GM19452 (cell line): ENCODE measurements around the gene ZDHHC23.

Source experiments
- ATAC-seq: cut with Tn5 transposase; IDR thresholded peaks from one replicate; pipeline ENCODE4 v1.9.1; 2021; ENCODE audit not compliant: unreplicated experiment

ZDHHC23 gene, protein sequence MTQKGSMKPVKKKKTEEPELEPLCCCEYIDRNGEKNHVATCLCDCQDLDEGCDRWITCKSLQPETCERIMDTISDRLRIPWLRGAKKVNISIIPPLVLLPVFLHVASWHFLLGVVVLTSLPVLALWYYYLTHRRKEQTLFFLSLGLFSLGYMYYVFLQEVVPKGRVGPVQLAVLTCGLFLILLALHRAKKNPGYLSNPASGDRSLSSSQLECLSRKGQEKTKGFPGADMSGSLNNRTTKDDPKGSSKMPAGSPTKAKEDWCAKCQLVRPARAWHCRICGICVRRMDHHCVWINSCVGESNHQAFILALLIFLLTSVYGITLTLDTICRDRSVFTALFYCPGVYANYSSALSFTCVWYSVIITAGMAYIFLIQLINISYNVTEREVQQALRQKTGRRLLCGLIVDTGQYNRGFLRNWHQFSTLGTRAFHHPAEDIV

GRCh38 chr3:113947372-113948014, at the start of gene ZDHHC23:
Gene ZDHHC23 (plus strand): TSS chr3:113948013. CDS start chr3:113948803, 790 bp downstream.
- peak; percentile 81 for ATAC-seq

DNA sequence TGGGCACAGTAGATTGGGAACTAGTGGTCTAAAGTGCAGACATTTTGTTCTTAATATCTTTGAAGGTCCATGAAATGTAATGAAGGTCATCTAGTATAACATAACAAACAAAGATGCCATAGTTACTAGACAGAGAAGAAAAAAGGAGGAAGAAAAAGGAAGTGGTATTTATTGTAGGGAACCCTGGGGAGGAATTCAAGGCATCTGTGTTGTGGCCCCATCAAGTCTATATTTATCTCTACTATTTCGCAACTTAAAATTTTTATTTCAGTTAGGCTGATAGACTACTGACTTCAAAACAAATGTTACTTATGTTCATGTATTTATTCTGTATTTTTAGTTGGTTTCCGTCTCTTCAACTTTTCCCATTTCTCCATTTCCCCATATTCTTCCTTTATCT, 48.9 kb upstream of the ZDHHC23 start:
- no peak for ATAC-seq

- ATAC-seq = no peak
These were observed 41.2 kb upstream of the ZDHHC23 start for GRCh38 chr3:113906568-113907140.

DNA sequence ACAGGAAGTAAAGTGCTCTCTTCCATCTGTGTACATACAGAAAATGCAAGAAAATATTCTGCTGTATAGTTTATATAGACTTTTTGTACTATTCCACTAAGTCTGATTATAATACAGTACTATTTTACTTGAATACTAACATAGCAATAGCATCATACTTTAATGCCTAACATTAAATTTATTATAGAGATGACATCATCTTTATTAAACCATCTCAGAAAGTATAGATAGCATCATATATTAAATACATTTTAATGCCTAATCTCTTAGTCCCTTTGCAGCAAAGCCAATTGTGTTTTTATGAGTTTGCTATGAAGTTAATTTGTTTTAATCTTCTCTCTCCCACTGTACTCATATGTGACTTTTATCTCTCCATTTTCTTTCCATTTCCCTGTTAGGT, 39.7 kb upstream of the ZDHHC23 start:
- ATAC-seq = no peak

- ATAC-seq = no peak
These were observed 36.8 kb upstream of the ZDHHC23 start for GRCh38 chr3:113910966-113911365.

- ATAC-seq = peak; percentile 93
These were observed 35.1 kb upstream of the ZDHHC23 start for GRCh38 chr3:113912552-113913236.

GRCh38 chr3:113914646-113915045, 33.2 kb upstream of the ZDHHC23 start:
- no peak for ATAC-seq

GRCh38 chr3:113927556-113927955, 20.3 kb upstream of the ZDHHC23 start:
- no peak for ATAC-seq

- no peak for ATAC-seq
These were observed 982 bp upstream of the ZDHHC23 start for GRCh38 chr3:113946831-113947230.

DNA sequence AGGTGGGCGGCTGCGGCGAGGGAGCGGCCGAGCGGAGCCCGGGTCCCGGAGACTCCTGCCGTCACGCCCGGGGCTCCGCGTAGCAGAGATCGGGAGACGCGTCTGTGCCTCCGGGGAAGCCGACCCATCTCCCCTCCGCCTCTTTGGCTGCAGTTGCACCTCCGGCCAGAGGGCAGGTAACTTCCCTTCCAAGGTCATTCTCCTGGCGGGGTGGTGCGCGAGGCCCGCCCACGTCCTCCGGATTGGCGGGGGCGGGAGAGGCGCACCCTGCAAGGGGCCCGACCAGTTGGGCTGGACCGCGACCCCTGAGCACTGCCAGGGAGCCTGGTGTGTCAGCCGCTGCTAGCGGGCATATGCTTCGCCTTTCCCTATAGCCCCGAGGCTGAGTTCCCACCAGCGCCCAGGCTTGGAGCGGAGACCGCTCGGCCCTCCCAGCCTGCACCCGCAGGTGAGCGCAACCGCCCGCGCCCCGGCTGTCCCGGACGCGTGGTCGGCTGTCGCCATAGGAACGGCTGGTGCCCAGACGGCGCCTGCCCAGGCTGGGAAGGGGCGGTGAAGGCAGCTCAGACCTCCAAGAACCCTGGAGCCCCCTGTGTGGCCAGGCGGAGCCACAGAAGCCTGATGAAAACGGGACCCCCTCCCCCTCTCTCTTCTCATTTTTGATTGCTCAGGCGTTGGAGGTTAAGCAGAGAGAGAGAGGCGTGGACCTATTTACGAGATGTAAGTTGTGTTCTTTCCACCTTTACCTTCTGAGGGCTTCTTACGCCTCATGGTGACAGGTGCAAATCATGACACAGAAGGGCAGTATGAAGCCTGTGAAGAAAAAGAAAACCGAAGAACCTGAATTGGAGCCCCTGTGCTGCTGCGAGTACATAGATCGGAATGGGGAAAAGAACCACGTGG, 453 bp downstream of the ZDHHC23 start:
- peak; percentile 50 for ATAC-seq

- ATAC-seq = no peak
These were observed 5.1 kb downstream of the ZDHHC23 start for GRCh38 chr3:113952921-113953320.

DNA sequence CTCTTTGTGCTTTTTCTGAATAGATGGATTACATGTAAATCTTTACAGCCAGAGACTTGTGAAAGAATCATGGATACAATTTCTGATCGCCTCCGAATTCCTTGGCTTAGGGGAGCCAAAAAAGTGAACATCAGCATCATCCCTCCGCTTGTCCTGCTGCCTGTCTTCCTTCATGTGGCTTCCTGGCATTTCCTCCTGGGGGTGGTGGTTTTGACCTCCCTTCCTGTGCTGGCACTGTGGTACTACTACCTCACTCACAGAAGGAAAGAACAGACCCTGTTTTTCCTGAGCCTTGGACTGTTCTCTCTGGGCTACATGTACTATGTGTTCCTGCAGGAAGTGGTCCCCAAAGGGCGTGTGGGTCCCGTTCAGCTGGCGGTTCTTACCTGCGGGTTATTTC, 5.9 kb downstream of the ZDHHC23 start:
- no peak for ATAC-seq

GRCh38 chr3:113954091-113954685, 6.4 kb downstream of the ZDHHC23 start:
- ATAC-seq = no peak

DNA sequence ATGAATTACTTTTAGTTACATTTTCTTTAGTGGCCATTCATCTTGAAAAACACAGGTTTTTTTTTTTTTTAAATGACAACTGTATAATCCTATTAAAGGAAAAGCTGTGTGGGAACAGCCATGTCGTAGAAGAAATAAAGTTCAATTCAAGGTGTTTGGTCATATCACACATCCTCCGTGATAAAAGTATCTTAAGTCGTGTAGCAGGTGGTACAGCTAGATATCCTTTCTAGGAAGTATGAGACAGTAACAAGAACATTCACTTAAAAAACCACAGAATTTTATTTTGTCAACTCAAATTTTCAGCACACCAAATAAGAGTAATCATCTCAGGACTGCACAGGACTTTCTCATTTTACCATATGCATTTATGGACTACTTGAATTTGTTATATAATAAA, 16.1 kb downstream of the ZDHHC23 start:
- no peak for ATAC-seq

- ATAC-seq = no peak
These were observed 18.4 kb downstream of the ZDHHC23 start for GRCh38 chr3:113966172-113966571.

DNA sequence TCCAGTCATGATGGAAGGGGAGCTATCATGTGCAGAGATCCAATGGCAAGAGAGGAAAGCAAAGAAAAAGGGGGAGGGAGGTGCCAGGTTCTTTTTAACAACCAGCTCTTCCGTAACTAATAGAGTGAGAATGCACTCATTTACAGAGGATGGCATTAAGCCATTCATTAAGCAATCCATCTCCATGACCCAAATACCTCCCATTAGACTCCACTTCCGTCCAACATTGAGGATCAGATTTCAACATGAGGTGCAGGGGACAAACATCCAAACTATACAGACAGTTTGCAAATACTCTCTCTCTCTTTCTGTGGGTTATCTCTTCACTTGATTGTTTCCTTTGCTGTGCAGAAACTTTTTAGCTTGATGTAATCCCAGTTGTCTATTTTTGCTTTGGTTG, 21.2 kb downstream of the ZDHHC23 start:
- ATAC-seq = no peak

DNA sequence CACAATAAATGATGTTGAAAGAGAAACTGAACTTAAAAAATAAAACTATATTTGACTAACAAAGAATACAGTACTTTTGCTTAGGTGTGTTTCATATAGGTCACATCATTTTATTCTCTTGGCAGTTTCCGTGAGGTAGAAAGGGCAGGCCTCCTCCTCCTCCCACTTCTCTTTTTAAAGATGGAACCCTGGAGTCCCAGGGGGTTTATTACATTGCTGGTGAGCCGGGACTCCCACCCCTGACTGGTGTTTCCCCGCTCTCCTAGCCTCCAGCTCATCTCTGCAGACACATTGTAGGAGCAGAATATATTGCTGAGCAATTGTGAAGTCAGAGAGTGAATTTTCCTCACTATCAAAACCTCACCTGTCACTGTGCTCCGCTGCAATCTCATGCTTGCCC, 30.0 kb downstream of the ZDHHC23 start:
- ATAC-seq = no peak

DNA sequence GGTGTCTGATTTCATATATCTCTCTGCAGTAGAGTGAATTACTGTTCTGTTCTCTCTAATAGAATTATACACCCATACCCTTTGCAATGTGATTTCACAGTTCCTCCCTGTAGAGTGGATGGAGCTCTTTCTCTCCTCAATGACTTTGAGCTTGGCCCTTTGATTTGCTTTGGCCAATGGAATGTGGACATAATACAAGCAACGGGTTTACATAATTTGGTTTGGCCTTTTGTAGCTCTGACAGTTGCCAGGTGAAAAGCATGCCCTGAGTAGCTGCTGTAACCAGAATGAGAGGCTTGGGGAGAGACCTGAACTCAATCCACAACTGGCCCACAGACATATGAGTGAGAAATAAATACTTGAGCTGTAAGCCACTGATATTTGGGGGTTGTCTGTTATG, 32.1 kb downstream of the ZDHHC23 start:
- no peak for ATAC-seq

DNA sequence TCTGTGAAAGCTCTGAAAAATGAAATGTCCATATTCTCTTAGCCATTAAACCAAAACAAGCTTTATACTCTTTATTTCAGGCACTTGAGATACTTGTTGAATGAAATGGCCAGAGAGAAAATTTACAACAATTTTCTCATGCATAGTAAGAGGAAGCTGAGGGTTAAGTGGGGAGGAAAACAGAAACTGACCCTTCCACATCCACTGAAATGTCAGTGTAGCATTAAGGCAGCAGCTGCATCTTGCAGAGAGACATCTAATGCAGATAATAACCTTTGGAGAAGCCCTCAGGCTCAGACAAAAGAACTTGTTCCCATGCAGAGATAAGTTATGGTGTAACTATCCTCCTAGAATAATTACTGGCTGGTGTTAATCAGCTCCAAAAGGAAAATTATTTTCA, 34.0 kb downstream of the ZDHHC23 start:
- ATAC-seq = no peak

DNA sequence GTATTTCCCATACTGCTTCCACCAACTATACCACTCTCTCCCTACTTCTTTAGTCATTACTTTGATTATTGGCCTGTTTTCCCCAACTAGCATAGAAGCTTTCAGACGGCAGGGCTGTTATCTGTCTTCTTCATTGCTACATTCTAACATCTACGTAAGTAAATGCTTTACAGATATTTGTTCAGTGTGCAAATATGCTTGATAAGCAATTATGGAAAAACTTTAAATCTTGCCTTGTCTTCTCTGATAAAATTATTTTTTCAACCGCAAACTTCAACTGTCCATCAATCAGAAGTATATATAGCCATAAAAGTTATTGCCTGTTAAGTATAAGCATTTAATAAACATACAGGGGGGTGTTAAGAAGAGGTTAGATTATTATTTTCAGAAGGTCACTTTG, 35.7 kb downstream of the ZDHHC23 start:
- no peak for ATAC-seq
